IPS-20b (cell line): ENCODE measurements around the gene IQCM.
"Not testable (repeated sequence)": the region's sequence is repeated elsewhere in the genome, so short reads cannot be mapped to it uniquely, and the experiment has no call there.

Experiments
- H3K27ac ChIP-seq: one replicate; pipeline ENCODE4 v1.5.1; 2013; ENCODE audit warnings: low read length
- H3K27me3 ChIP-seq: 2 replicates; pipeline ENCODE4 v1.6.1; 2013; ENCODE audit warnings: mild to moderate bottlenecking, low read length, inconsistent platforms; ENCODE audit not compliant: insufficient read depth
- H3K36me3 ChIP-seq: 2 replicates; pipeline ENCODE4 v1.6.1; 2013; ENCODE audit warnings: low read depth, mild to moderate bottlenecking, inconsistent platforms, low read length, moderate library complexity; ENCODE audit not compliant: insufficient read depth
- H3K4me1 ChIP-seq: 2 replicates; pipeline ENCODE4 v1.6.1; 2013; ENCODE audit warnings: mild to moderate bottlenecking, control low read depth, inconsistent platforms, low read length, moderate library complexity; ENCODE audit not compliant: insufficient read depth
- H3K4me3 ChIP-seq: 2 replicates; pipeline ENCODE4 v1.5.1; 2013; ENCODE audit warnings: mild to moderate bottlenecking, low read length, inconsistent platforms
- H3K9ac ChIP-seq: 2 replicates; pipeline ENCODE4 v1.6.1; 2013; ENCODE audit warnings: low read depth, mild to moderate bottlenecking, inconsistent platforms, low read length, moderate library complexity
- H3K9me3 ChIP-seq: 2 replicates; pipeline ENCODE4 v1.6.1; 2013; ENCODE audit warnings: mild to moderate bottlenecking, low read depth, low read length, inconsistent platforms; ENCODE audit not compliant: insufficient read depth

The IQCM gene

GRCh38 chr4:149507309-149507708 lies 308.3 kb downstream of the IQCM start:
- not testable (repeated sequence) for H3K9ac ChIP-seq, H3K4me3 ChIP-seq, H3K27me3 ChIP-seq, H3K4me1 ChIP-seq, H3K36me3 ChIP-seq, H3K27ac ChIP-seq
- peaks cover 17% of the 10 kb centered on the region for H3K9me3 ChIP-seq

DNA sequence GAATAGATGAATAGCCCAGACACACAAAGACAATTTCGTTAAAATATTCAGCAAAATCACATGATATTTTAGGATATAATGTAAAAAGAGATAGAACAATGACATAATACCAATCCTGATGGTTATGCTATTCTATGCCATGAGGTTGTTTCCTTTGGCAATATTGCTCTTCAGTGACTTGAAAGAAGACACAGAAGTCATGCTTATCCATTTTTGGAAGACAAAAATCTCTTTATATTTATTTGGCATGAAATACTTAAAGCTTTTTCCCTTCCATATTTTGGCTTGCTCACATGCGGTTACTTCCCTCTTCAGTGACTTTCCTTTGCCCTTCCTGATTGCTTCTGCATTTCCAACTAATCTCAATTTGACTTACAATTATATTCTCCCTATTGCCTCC lies 314.8 kb downstream of the IQCM start:
- Histone ChIP-seq H3K9ac (no peak overlapping the region), H3K4me3 (no peak overlapping the region), H3K27ac (no peak overlapping the region), H3K4me1 (no peaks in the 10 kb centered on the region), H3K27me3 (no peaks in the 10 kb centered on the region), H3K36me3 (no peaks in the 10 kb centered on the region), H3K9me3 (no peaks in the 10 kb centered on the region)

- Histone ChIP-seq H3K4me1 (no peaks in the 10 kb centered on the region), H3K9ac (no peak overlapping the region), H3K36me3 (no peaks in the 10 kb centered on the region), H3K27me3 (no peaks in the 10 kb centered on the region), H3K4me3 (no peak overlapping the region), H3K27ac (no peak overlapping the region), H3K9me3 (no peaks in the 10 kb centered on the region)
These were observed 315.9 kb downstream of the IQCM start for GRCh38 chr4:149499726-149500125.

GRCh38 chr4:149498246-149498645 lies 317.4 kb downstream of the IQCM start:
- H3K4me1 ChIP-seq: no peaks in the 10 kb centered on the region
- H3K36me3 ChIP-seq: no peaks in the 10 kb centered on the region
- H3K27me3 ChIP-seq: no peaks in the 10 kb centered on the region
- H3K9me3 ChIP-seq: no peaks in the 10 kb centered on the region
- no peak overlapping the region for H3K4me3 ChIP-seq
- no peak overlapping the region for H3K27ac ChIP-seq
- H3K9ac ChIP-seq: no peak overlapping the region

GRCh38 chr4:149493492-149493891 lies 322.2 kb downstream of the IQCM start:
- no peaks in the 10 kb centered on the region for H3K4me1 ChIP-seq
- H3K4me3 ChIP-seq: no peak overlapping the region
- H3K27me3 ChIP-seq: no peaks in the 10 kb centered on the region
- no peak overlapping the region for H3K9ac ChIP-seq
- H3K9me3 ChIP-seq: no peaks in the 10 kb centered on the region
- H3K27ac ChIP-seq: no peak overlapping the region
- no peaks in the 10 kb centered on the region for H3K36me3 ChIP-seq

- H3K4me3 ChIP-seq: no peak overlapping the region
These were observed 326.3 kb downstream of the IQCM start for GRCh38 chr4:149489321-149489720.

GRCh38 chr4:149486861-149487260 lies 328.8 kb downstream of the IQCM start:
- H3K27ac ChIP-seq: no peak overlapping the region
- H3K9ac ChIP-seq: no peak overlapping the region
- H3K9me3 ChIP-seq: no peaks in the 10 kb centered on the region
- no peak overlapping the region for H3K4me3 ChIP-seq
- H3K36me3 ChIP-seq: no peaks in the 10 kb centered on the region
- H3K4me1 ChIP-seq: no peaks in the 10 kb centered on the region
- H3K27me3 ChIP-seq: no peaks in the 10 kb centered on the region

More at GRCh38 chr4:149489321-149489720, 326.3 kb downstream of the IQCM start:
- Histone ChIP-seq H3K36me3 (no peaks in the 10 kb centered on the region), H3K4me1 (no peaks in the 10 kb centered on the region), H3K27me3 (no peaks in the 10 kb centered on the region), H3K27ac (no peak overlapping the region), H3K9ac (no peak overlapping the region), H3K9me3 (no peaks in the 10 kb centered on the region)

DNA sequence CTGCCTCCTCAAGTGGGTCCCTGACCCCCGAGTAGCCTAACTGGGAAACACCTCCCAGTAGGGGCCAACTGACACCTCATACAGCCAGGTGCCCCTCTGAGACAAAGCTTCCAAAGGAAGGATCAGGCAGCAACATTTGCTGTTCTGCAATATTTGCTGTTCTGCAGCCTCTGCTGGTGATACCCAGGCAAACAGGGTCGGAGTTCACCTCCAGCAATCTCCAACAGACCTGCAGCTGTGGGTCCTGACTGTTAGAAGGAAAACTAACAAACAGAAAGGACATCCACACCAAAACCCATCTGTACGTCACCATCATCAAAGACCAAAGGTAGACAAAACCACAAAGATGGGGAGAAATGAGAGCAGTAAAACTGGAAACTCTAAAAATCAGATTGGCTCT lies 347.0 kb downstream of the IQCM start:
- H3K27ac ChIP-seq, H3K36me3 ChIP-seq, H3K4me3 ChIP-seq, H3K4me1 ChIP-seq, H3K9me3 ChIP-seq, H3K27me3 ChIP-seq, H3K9ac ChIP-seq: not testable (repeated sequence)

DNA sequence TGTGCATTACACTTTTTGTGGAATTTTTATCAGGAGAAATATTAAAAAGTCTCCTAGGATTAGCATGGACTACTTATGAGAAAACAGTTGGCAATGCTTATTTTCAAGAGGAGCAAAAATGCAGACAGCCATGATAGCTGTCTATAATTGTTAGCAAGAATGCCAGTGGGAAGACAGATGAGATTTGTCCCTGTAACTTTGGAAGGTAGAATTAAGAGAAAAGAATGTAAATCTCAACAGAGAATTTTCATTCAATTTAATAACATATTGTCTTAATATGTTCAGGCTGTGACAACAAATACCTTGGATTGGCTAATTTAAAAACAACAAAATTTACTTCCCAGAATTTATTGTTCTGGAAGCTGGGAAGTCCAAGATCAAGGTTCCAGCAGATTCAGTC lies 349.2 kb downstream of the IQCM start:
- Histone ChIP-seq H3K9ac (no peak overlapping the region), H3K27ac (no peak overlapping the region), H3K27me3 (no peaks in the 10 kb centered on the region), H3K36me3 (no peaks in the 10 kb centered on the region), H3K9me3 (peaks cover 8% of the 10 kb centered on the region), H3K4me1 (no peaks in the 10 kb centered on the region), H3K4me3 (no peak overlapping the region)

GRCh38 chr4:149465955-149466354 lies 349.7 kb downstream of the IQCM start:
- Histone ChIP-seq H3K9ac (no peak overlapping the region), H3K4me1 (no peaks in the 10 kb centered on the region), H3K9me3 (peaks cover 8% of the 10 kb centered on the region), H3K27ac (no peak overlapping the region), H3K4me3 (no peak overlapping the region), H3K36me3 (no peaks in the 10 kb centered on the region), H3K27me3 (no peaks in the 10 kb centered on the region)

GRCh38 chr4:149443537-149443936 lies 372.1 kb downstream of the IQCM start:
- no peaks in the 10 kb centered on the region for H3K4me1 ChIP-seq
- H3K4me3 ChIP-seq: no peak overlapping the region
- no peak overlapping the region for H3K27ac ChIP-seq
- H3K9ac ChIP-seq: no peak overlapping the region
- no peaks in the 10 kb centered on the region for H3K9me3 ChIP-seq
- H3K27me3 ChIP-seq: no peaks in the 10 kb centered on the region
- H3K36me3 ChIP-seq: no peaks in the 10 kb centered on the region

DNA sequence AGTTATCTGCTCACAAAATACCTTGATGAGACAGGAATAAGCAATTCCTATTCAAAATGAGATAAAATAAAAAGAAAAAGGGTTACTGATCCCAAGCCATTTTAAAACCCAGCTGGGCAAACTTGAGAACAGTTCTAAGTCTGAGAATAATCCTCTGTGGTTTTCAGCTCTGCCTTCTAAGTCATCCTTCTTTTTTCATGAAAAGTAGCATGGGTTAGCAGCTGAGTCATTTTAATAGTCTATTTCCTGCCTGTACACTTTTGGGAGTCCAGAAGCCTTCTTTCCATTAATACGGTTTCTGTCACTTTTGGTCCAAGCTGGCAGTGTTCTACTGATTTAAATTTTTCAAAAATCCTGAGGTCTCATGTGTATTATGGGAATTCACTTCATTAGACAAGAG lies 374.3 kb downstream of the IQCM start:
- Histone ChIP-seq H3K9ac (no peak overlapping the region), H3K4me3 (no peak overlapping the region), H3K9me3 (no peaks in the 10 kb centered on the region), H3K27ac (no peak overlapping the region), H3K27me3 (no peaks in the 10 kb centered on the region), H3K4me1 (no peaks in the 10 kb centered on the region), H3K36me3 (no peaks in the 10 kb centered on the region)

DNA sequence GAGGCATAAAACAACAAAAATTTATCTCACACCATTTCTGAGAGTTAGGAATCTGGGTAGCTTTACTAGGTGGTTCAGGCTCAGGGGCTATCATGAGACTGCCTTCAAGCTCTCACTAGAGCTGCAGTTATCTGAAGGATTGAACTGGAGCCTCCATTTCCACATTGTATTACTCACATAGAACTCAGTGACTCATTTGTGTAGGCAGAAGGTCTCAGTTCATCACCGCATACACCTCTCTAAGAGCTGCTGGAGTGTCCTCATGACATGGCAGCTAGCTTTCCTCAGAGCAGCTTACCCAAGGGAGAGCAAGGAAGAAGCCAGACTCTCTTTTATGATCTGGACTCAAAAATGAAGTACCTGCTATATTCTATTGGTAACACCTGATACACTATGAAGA lies 389.2 kb downstream of the IQCM start:
- Histone ChIP-seq H3K9ac (no peak overlapping the region), H3K36me3 (no peaks in the 10 kb centered on the region), H3K4me1 (no peaks in the 10 kb centered on the region), H3K27ac (no peak overlapping the region), H3K9me3 (no peaks in the 10 kb centered on the region), H3K27me3 (no peaks in the 10 kb centered on the region), H3K4me3 (no peak overlapping the region)
